ENCODE data around the gene CDH13.

CDH13 gene

GRCh38 chr16:83005653-83006160 lies 378.9 kb downstream of the CDH13 start:
- no peak for DNase-seq

- no peak for DNase-seq
Measured at GRCh38 chr16:83010776-83011720, 384.3 kb downstream of the CDH13 start.

GRCh38 chr16:83011939-83012338 lies 385.2 kb downstream of the CDH13 start:
- DNase-seq, result no peak

- no peak for DNase-seq
Measured at GRCh38 chr16:83013071-83013470, 386.3 kb downstream of the CDH13 start.

GRCh38 chr16:83019963-83020362 lies 393.2 kb downstream of the CDH13 start:
- DNase-seq, result no peak

GRCh38 chr16:83021045-83021444 lies 394.3 kb downstream of the CDH13 start:
- no peak for DNase-seq

- DNase-seq, result no peak
Measured at GRCh38 chr16:83021746-83022145, 395.0 kb downstream of the CDH13 start.

- DNase-seq, result no peak
Measured at GRCh38 chr16:83023011-83023410, 396.2 kb downstream of the CDH13 start.

- no peak for DNase-seq
Measured at GRCh38 chr16:83023640-83024039, 396.9 kb downstream of the CDH13 start.

GRCh38 chr16:83027973-83028372 lies 401.2 kb downstream of the CDH13 start:
- no peak for DNase-seq

GRCh38 chr16:83029467-83029866 lies 402.7 kb downstream of the CDH13 start:
- DNase-seq, result no peak

- DNase-seq, result no peak
Measured at GRCh38 chr16:83031524-83031923, 404.8 kb downstream of the CDH13 start.

GRCh38 chr16:83037102-83037501 lies 410.3 kb downstream of the CDH13 start:
- no peak for DNase-seq

GRCh38 chr16:83037884-83038283 lies 411.1 kb downstream of the CDH13 start:
- no peak for DNase-seq

GRCh38 chr16:83040174-83040573 lies 413.4 kb downstream of the CDH13 start:
- DNase-seq, result peak in 1 of 5 donors; percentile 2

- no peak for DNase-seq
Measured at GRCh38 chr16:83044589-83044988, 417.8 kb downstream of the CDH13 start.

- no peak for DNase-seq
Measured at GRCh38 chr16:83045790-83046189, 419.0 kb downstream of the CDH13 start.

GRCh38 chr16:83046664-83047063 lies 419.9 kb downstream of the CDH13 start:
- DNase-seq, result no peak

GRCh38 chr16:83051451-83051850 lies 424.7 kb downstream of the CDH13 start:
- no peak for DNase-seq

GRCh38 chr16:83054283-83054682 lies 427.5 kb downstream of the CDH13 start:
- DNase-seq, result no peak

GRCh38 chr16:83058376-83058775 lies 431.6 kb downstream of the CDH13 start:
- DNase-seq, result no peak

- DNase-seq, result no peak
Measured at GRCh38 chr16:83059237-83059636, 432.5 kb downstream of the CDH13 start.

- DNase-seq, result no peak
Measured at GRCh38 chr16:83066011-83066410, 439.2 kb downstream of the CDH13 start.

GRCh38 chr16:83066881-83067280 lies 440.1 kb downstream of the CDH13 start:
- DNase-seq, result no peak

Measured in T-helper 1 cell (primary cell).